ENCODE measurements around the gene GLRA1.
A peak's percentile ranks its signal among the peaks of the same experiment; 100 is the strongest.
"Not testable (repeated sequence)": the region's sequence is repeated elsewhere in the genome, so short reads cannot be mapped to it uniquely, and the experiment has no call there.

The GLRA1 gene

GRCh38 chr5:151885138-151885908 lies 39.3 kb downstream of the GLRA1 start:
- no peak for DNase-seq (ENCODE audit: low spot score)

- DNase-seq (ENCODE audit: low spot score): peak; percentile 7
These were observed 42.9 kb downstream of the GLRA1 start for GRCh38 chr5:151881621-151882225.

- no peak for DNase-seq (ENCODE audit: low spot score)
These were observed 44.3 kb downstream of the GLRA1 start for GRCh38 chr5:151880324-151880723.

GRCh38 chr5:151873701-151874100 lies 51.0 kb downstream of the GLRA1 start:
- DNase-seq (ENCODE audit: low spot score): no peak

- no peak for DNase-seq (ENCODE audit: low spot score)
These were observed 52.0 kb downstream of the GLRA1 start for GRCh38 chr5:151872701-151873100.

GRCh38 chr5:151870820-151871219 lies 53.8 kb downstream of the GLRA1 start:
- no peak for DNase-seq (ENCODE audit: low spot score)

GRCh38 chr5:151870271-151870670 lies 54.4 kb downstream of the GLRA1 start:
- no peak for DNase-seq (ENCODE audit: low spot score)

GRCh38 chr5:151869843-151870242 lies 54.8 kb downstream of the GLRA1 start:
- DNase-seq (ENCODE audit: low spot score): no peak

GRCh38 chr5:151868451-151868850 lies 56.2 kb downstream of the GLRA1 start:
- DNase-seq (ENCODE audit: low spot score): no peak

- DNase-seq (ENCODE audit: low spot score): no peak
These were observed 60.4 kb downstream of the GLRA1 start for GRCh38 chr5:151864061-151864748.

GRCh38 chr5:151863566-151863965 lies 61.1 kb downstream of the GLRA1 start:
- no peak for DNase-seq (ENCODE audit: low spot score)

GRCh38 chr5:151862811-151863472 lies 61.7 kb downstream of the GLRA1 start:
- DNase-seq (ENCODE audit: low spot score): no peak

- not testable (repeated sequence) for DNase-seq (ENCODE audit: low spot score)
These were observed 63.8 kb downstream of the GLRA1 start for GRCh38 chr5:151860867-151861266.

GRCh38 chr5:151856861-151857260 lies 67.8 kb downstream of the GLRA1 start:
- DNase-seq (ENCODE audit: low spot score): no peak

- no peak for DNase-seq (ENCODE audit: low spot score)
These were observed 69.0 kb downstream of the GLRA1 start for GRCh38 chr5:151855701-151856100.

- no peak for DNase-seq (ENCODE audit: low spot score)
These were observed 76.8 kb downstream of the GLRA1 start for GRCh38 chr5:151847871-151848270.

GRCh38 chr5:151846765-151847164 lies 77.9 kb downstream of the GLRA1 start:
- no peak for DNase-seq (ENCODE audit: low spot score)

GRCh38 chr5:151832843-151833242 lies 91.8 kb downstream of the GLRA1 start:
- DNase-seq (ENCODE audit: low spot score): not testable (repeated sequence)

GRCh38 chr5:151829370-151829769 lies 95.3 kb downstream of the GLRA1 start:
- DNase-seq (ENCODE audit: low spot score): no peak

- peak; percentile 83 for DNase-seq (ENCODE audit: low spot score)
These were observed 99.2 kb downstream of the GLRA1 start for GRCh38 chr5:151825445-151825844.

GRCh38 chr5:151822141-151822540 lies 102.5 kb downstream of the GLRA1 start:
- no peak for DNase-seq (ENCODE audit: low spot score)

GRCh38 chr5:151820903-151821302 lies 103.7 kb downstream of the GLRA1 start:
- peak; percentile 78 for DNase-seq (ENCODE audit: low spot score)

GRCh38 chr5:151820271-151820670 lies 104.4 kb downstream of the GLRA1 start:
- DNase-seq (ENCODE audit: low spot score): no peak
